Stimulated activated CD4-positive, alpha-beta T cell treated with anti-CD3 and anti-CD28 coated beads, Interleukin-1b, Interleukin-23, amount 100 ng/mL, for 24 hours (primary cell): ENCODE data around the gene NHERF2.

Experiments
- DNase-seq, 4 experiments: peaks; one replicate each; pipeline ENCODE4 v3.0.0-alpha.2; 2020; ENCODE audit warnings: low read depth in 4 of 4, low spot score in 1 of 4

NHERF2 gene

GRCh38 chr16:2079991-2080390 is 53.3 kb downstream of the NHERF2 start:
- DNase-seq: no peak

GRCh38 chr16:2081201-2082084 is 54.7 kb downstream of the NHERF2 start:
- DNase-seq: no peak

GRCh38 chr16:2082171-2082982 is 55.7 kb downstream of the NHERF2 start:
- DNase-seq: no peak

GRCh38 chr16:2082983-2083364 is 56.3 kb downstream of the NHERF2 start:
- DNase-seq: no peak

GRCh38 chr16:2083409-2083808 is 56.7 kb downstream of the NHERF2 start:
- no peak for DNase-seq

GRCh38 chr16:2083876-2084780 is 57.4 kb downstream of the NHERF2 start:
- DNase-seq: no peak

- DNase-seq: no peak
These were observed 58.4 kb downstream of the NHERF2 start for GRCh38 chr16:2084895-2085625.

- DNase-seq: no peak
These were observed 59.0 kb downstream of the NHERF2 start for GRCh38 chr16:2085669-2086068.

- DNase-seq: no peak
These were observed 59.5 kb downstream of the NHERF2 start for GRCh38 chr16:2086106-2086742.

- DNase-seq: no peak
These were observed 60.4 kb downstream of the NHERF2 start for GRCh38 chr16:2086812-2087747.

GRCh38 chr16:2087748-2088631 is 61.3 kb downstream of the NHERF2 start:
- DNase-seq: no peak
